DMS79 (cell line): ENCODE measurements around the gene COQ10A.

Source experiments
- DNase-seq: peaks from one replicate; lab custom pipeline; 2025; lab: John Stamatoyannopoulos, UW

The COQ10A gene

GRCh38 chr12:56266693-56267442 lies at the start of gene COQ10A:
Gene COQ10A, plus strand, starts transcription at chr12:56266942. Its CDS starts 177 bp downstream, at chr12:56267119.
- peak; percentile 63 for DNase-seq

DNA sequence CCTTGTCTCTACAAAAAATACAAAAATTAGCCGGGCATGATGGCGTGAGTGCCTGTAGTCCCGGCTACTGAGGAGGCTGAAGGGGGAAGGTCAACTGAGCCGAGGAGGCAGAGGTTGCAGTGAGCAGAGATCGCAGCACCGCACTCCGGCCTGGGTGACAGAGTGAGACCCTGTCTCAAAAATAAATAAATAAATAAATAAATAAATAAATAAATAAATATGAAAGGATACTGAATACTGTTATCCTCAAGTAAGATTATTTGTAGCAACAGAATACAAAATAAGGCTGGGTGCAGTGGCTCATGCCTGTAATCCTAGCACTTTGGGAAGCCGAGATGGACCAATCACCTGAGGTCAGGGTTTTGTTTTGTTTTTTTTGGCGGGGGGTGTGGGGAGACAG lies 46.9 kb upstream of the COQ10A start:
- no peak for DNase-seq

GRCh38 chr12:56220611-56221231 lies 46.0 kb upstream of the COQ10A start:
- no peak for DNase-seq

DNA sequence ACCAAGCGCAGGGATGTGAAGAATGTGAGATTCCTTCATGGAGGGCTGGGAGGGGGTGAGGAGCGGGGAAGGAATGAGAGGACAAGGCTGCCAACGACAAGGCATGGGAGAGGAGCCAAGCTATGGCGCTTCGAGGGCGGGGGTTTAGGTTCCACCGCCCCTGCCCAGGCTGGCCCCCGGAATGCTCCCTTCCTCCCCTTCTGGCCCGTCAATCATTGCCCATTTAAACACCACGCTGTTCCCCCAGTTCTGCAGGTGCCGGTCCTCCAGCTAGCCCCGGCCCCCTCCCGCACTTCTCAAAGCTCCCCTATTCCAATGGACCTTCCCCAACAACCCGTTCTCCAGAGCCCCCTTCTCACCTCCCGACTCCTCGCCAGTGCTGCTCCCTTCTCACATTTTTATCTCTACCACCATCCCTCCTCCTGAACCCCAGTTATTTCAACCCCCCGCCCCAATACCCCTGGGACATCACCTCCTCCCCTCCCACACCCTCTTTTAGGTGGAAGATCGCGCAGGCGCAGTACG lies 45.4 kb upstream of the COQ10A start:
- no peak for DNase-seq

- DNase-seq, result peak; percentile 84
Observed at GRCh38 chr12:56221757-56222530, 44.8 kb upstream of the COQ10A start, which contains the start of gene RNF41. Gene RNF41, minus strand, starts transcription at chr12:56221922. Its CDS starts 7,875 bp downstream, at chr12:56214047.

DNA sequence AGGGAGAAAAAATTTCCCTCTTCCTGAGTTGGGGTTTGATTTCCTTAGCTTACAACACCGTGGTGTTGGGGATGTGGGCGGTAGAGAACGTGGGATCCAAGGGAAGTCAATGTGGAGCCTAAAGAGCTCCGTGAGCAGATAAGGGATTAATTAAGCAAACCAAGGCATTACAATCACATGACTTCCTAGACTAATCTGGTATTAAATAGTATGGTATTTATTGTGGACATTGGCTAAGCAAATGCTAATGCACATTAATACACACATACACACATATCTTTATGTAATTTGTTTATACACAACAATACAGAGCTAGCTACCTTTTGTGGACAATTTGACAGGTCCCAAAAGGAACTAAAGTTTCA lies 44.2 kb upstream of the COQ10A start:
- no peak for DNase-seq

- DNase-seq, result no peak
Observed at GRCh38 chr12:56223571-56224101, 43.1 kb upstream of the COQ10A start.

DNA sequence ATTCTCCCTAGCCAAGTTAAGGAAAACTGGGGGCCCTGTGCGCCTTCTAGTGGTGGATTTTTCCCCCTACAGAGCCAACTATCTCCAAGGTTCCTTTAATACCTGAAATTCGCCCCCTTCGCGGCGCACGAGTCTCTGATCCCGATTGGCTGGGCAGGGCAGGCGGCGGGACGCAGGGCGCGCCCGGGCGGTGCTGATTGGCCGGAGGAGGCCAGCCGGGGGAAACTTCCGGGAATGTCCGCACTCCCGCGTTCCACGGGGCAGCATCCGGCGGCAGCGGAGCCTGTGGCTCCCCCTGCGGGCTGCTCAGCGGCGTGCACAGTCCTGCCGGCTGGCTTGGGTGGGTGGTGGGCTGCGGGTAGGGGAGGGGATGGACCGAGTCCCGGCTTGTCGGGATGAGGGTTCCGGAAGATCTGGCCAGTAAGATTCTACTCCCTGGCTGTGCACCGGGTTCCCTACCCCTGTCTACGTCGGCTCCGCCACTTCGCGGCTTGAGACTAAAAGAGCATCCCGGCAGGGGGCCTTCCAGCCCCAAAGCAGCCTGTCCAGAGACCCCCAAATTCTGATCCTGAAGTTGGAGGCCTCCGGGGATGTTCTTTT lies 42.5 kb upstream of the COQ10A start, which contains the start of gene NABP2:
NABP2 (plus strand) TSS at position 241 of the 600 bp plus-strand sequence. CDS start 515 bp downstream, outside the sequence.
- DNase-seq, result peak; percentile 84

GRCh38 chr12:56224954-56225353 lies 41.8 kb upstream of the COQ10A start:
- DNase-seq, result no peak

DNA sequence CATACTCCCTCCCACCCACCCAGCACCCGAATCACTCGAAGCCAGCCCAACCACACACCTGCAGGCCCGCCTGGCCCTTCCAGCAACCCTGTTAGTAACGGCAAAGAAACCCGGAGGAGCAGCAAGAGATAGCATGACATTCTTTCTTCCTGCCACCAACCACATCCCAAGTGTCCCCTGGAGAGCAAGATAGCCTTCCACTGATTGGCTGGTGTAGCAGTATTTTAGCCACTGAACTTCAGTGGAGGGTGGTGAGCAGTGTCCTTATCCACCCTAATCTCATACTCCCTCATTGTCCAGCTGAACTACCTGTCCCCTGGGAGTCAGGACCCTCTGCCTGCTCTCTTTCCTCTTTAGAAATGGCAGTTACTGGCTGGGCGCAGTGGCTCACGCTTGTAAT lies 37.7 kb upstream of the COQ10A start:
- DNase-seq, result no peak

DNA sequence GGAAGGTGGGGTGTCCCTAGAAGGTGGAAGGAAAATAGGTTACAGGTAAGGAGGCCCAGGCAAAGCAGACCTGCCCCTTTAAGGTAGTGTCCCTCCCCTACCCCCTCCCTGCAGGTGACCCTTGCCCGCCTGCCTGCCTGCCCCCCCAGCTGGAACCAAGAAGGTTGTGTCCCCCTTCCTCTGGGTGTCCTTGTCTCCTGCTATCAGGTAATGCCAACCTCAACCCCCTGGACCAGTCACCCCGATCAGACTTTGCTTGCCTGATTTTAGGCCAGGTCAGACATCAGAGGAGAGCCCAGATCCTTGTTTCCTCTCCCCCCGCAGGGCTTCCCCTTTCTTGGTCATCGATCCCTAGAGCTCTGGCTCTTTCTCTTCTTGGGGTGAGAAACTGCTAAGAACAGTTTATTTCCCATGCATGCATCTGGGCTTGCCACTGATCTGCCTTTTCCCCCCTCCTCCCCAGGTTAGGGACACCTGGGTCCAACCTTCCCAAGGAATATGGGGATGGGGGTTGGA lies 36.8 kb upstream of the COQ10A start, which contains the start of gene SLC39A5:
SLC39A5 (plus strand) TSS at position 136 of the 516 bp plus-strand sequence. CDS start 1,224 bp downstream, outside the sequence.
- DNase-seq, result no peak

DNA sequence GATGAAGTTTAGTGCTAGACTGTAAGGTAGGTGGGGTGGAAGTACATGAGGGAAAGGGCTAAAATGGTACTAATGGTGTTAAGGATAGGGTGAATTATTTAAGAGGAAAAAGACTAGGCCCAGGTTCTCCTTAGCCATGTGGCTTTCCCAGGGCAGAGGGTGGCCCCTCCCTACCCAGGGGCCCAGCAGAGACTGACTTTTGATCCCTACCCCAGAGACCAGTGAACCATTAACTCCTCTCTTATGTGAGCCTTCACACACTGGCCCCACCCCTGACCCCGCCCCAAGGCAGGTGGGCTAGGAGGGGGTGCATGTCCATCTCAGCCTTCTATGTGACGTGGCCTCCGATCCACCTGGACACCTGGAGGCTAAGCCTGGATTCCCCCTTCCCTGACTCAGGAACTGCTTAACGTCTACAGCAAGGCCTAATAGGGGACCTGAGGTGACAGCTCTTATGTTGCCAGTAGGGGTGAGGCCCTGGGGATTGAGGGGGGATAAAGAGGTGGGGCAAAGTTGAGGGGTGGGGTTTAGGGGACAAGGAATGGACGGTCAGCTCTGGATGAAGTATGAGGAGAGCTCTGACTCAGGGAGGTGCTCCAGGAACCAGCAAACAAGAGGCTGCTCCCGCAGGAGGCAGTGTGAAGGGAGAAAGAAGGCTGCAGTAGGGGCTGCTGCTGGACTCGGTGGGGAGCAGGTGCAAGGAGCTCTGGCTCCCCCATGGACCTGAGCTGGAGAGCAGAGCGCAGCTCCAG lies 36.1 kb upstream of the COQ10A start:
- DNase-seq, result no peak

- no peak for DNase-seq
Observed at GRCh38 chr12:56231184-56231582, 35.6 kb upstream of the COQ10A start.

DNA sequence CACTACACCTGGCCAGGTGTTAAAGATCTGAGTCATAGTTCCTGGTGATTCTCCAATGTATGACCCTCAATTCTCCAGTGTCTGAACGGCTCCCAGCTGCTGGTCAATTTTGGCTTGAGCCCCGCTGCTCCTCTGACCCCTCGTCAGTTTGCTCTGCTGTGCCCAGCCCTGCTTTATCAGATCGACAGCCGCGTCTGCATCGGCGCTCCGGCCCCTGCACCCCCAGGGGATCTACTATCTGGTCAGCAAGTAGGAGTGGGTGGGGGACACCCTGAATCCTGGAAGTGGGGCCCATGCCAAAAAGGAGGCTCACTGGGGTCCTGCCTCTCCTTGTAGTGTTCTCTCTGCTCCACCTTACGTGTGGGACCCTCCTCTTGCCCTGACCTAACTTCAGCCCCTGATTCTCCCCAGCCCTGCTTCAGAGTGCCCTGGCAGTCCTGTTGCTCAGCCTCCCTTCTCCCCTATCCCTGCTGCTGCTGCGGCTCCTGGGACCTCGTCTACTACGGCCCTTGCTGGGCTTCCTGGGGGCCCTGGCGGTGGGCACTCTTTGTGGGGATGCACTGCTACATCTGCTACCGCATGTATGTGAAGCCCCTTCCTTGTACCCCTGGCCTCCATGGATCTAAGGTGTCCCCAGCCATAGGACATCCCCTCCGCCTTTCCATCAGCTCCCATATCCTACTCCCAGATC lies 31.9 kb upstream of the COQ10A start:
- no peak for DNase-seq

DNA sequence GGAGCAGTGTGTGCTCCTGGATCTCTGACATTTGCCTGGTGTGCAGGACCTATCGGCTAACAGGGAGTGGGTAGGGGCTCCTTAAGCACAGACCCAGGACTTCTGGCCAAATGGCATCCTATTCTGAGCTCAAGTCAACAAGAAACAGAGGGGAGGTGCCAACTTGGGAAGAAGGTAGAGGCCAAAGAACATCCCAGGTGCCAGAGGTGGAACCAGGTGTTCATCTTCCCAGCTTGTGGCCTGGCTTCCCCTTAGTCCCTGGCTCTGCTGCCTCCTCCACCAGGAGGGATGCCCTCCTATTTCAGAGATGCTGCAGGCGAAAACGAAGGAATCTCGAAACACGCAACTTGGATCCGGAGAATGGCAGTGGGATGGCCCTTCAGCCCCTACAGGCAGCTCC lies 30.7 kb upstream of the COQ10A start:
- no peak for DNase-seq

DNA sequence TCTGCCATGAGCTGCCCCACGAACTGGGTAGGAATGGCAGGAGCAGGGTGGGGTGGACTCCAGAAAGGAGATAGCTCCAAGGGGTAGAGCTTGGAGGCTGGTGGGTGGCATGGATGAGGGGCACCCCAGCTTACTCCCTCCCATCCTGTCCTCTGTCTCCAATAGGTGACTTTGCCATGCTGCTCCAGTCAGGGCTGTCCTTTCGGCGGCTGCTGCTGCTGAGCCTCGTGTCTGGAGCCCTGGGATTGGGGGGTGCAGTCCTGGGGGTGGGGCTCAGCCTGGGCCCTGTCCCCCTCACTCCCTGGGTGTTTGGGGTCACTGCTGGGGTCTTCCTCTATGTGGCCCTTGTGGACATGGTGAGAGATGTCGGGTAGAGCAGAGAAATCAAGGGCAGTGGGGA lies 29.8 kb upstream of the COQ10A start:
- no peak for DNase-seq

DNA sequence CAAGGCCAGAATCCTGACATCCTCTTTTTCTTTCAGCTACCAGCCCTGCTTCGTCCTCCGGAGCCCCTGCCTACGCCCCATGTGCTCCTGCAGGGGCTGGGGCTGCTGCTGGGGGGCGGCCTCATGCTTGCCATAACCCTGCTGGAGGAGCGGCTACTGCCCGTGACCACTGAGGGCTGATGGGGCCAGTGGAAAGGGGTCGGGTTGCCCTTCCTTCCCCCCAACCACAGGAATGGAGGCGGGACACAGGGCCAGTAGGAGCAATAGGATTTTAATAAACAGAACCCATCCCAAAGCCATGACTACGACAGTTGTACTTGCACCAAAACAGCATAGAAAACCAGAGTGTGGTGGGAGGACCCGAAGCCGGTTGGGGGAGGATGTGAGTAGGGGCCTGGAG lies 29.2 kb upstream of the COQ10A start:
- DNase-seq, result no peak

DNA sequence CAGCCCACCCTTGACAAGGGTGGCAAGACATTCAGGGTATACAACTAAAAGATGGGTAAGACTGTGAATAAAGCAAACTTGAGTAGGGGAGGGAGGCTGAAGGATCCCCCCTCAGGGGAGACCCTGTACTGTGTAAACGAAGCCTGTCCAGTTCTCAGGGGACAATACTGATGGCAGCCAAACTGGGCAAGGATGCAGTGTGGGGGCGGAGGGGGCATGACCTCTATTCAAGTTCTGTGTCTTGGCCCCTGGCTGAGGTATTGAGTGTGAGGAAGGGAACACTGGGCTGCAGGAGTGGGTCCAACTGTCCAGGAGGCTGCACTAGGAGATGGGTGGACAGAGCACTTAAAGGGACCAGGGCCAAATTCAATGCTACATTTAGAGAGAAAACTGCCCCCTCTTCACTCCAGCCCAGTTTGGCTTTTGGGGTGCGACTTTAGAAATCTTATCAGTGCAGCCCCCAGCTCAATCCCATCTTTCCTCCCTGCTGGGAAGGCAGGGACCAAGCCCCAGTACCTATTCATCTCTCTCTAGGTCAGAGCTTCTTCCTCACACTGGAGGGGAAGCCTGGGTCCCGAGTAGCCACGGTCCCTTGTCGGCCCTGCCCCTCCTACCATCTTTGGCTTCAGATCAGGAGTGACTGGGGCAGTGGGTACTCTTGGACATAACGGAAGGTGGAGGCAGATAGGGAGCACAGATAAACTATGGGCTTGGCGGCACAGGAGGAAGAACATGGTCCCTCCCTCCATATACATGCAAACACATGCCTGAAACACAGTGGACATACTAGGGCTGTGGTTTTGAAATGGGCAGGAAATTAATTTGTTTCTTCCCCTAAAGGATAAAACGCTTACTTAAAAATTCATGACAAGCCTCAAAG lies 25.1 kb upstream of the COQ10A start:
- no peak for DNase-seq

GRCh38 chr12:56242986-56243385 lies 23.8 kb upstream of the COQ10A start:
- DNase-seq, result no peak
